Measurements from ENCODE around the gene HSP90AB1. TPM values are rescaled to one million over a fixed set of nuclear protein-coding genes. Genes with fewer than 3 reads are reported as not detected.

The HSP90AB1 gene
- total and polyA plus RNA-seq, 12 donors: 235 to 1,053 (median 904) TPM

GRCh38 chr6:44201638-44202303 is 45.1 kb upstream of the HSP90AB1 start:
- Histone ChIP-seq H3K4me1 (peaks cover 8 to 29% (median 20%) of the 10 kb centered on the region in 9 donors), H3K27ac (peak overlapping the region in 9 of 10 donors; percentile 31 to 90 (median 80)), H3K4me3 (no peak overlapping the region), H3K9me3 (no peaks in the 10 kb centered on the region), H3K36me3 (no peaks in the 10 kb centered on the region), H3K27me3 (no peaks in the 10 kb centered on the region)
- DNase-seq (no peak), ATAC-seq (peak in 4 of 8 donors; percentile 12 to 53 (median 30))
- intact Hi-C loops (cut with DNase I): no loop called here
- TF ChIP-seq, protein P1, sequence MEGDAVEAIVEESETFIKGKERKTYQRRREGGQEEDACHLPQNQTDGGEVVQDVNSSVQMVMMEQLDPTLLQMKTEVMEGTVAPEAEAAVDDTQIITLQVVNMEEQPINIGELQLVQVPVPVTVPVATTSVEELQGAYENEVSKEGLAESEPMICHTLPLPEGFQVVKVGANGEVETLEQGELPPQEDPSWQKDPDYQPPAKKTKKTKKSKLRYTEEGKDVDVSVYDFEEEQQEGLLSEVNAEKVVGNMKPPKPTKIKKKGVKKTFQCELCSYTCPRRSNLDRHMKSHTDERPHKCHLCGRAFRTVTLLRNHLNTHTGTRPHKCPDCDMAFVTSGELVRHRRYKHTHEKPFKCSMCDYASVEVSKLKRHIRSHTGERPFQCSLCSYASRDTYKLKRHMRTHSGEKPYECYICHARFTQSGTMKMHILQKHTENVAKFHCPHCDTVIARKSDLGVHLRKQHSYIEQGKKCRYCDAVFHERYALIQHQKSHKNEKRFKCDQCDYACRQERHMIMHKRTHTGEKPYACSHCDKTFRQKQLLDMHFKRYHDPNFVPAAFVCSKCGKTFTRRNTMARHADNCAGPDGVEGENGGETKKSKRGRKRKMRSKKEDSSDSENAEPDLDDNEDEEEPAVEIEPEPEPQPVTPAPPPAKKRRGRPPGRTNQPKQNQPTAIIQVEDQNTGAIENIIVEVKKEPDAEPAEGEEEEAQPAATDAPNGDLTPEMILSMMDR (IDR thresholded peaks at IDR 0.05): no peak
- WGBS, 2 donors: 76 to 86% methylated on average over 11 of the region's 11 CpGs

GRCh38 chr6:44202332-44202971 is 44.4 kb upstream of the HSP90AB1 start:
- peaks cover 8 to 29% (median 20%) of the 10 kb centered on the region in 9 donors for H3K4me1 ChIP-seq
- no peaks in the 10 kb centered on the region for H3K9me3 ChIP-seq
- H3K27me3 ChIP-seq: no peaks in the 10 kb centered on the region
- no peak for DNase-seq
- WGBS, 2 donors: 45 to 70% methylated on average over 4 of the region's 4 CpGs
- ATAC-seq: peak; percentile 58 to 79 (median 68)
- H3K36me3 ChIP-seq: no peaks in the 10 kb centered on the region
- TF ChIP-seq, protein P1 (IDR thresholded peaks at IDR 0.05): no peak
- intact Hi-C loops (cut with DNase I): no loop called here
- peak overlapping the region; percentile 43 to 90 (median 76) for H3K27ac ChIP-seq
- H3K4me3 ChIP-seq: no peak overlapping the region

GRCh38 chr6:44202972-44203750 is 43.7 kb upstream of the HSP90AB1 start:
- Histone ChIP-seq H3K9me3 (no peaks in the 10 kb centered on the region), H3K4me3 (no peak overlapping the region), H3K36me3 (no peaks in the 10 kb centered on the region), H3K27me3 (no peaks in the 10 kb centered on the region), H3K27ac (peak overlapping the region; percentile 43 to 90 (median 76)), H3K4me1 (peaks cover 8 to 29% (median 20%) of the 10 kb centered on the region in 9 donors)
- intact Hi-C loops (cut with DNase I): no loop called here
- no peak for DNase-seq
- ATAC-seq: peak in 6 of 8 donors; percentile 16 to 59 (median 18)
- TF ChIP-seq, protein P1 (IDR thresholded peaks at IDR 0.05): no peak
- WGBS, 2 donors: 67 to 68% methylated on average over 11 of the region's 11 CpGs

- no peak for DNase-seq
- ATAC-seq: no peak
- intact Hi-C loops (cut with DNase I): no loop called here
- no peaks in the 10 kb centered on the region for H3K9me3 ChIP-seq
- peak overlapping the region in 4 of 10 donors; percentile 67 to 90 (median 76) for H3K27ac ChIP-seq
- TF ChIP-seq, protein P1 (IDR thresholded peaks at IDR 0.05): no peak
- WGBS, 2 donors: 96 to 97% methylated on average over 6 of the region's 6 CpGs
- no peaks in the 10 kb centered on the region for H3K27me3 ChIP-seq
- no peaks in the 10 kb centered on the region for H3K36me3 ChIP-seq
- no peak overlapping the region for H3K4me3 ChIP-seq
- H3K4me1 ChIP-seq: peaks cover 8 to 29% (median 20%) of the 10 kb centered on the region in 9 donors
These were observed 42.9 kb upstream of the HSP90AB1 start for GRCh38 chr6:44203955-44204354.
